SIG-M5 treated with dmso at 0.1 percent for 504 hours (cell line): ENCODE results near the gene GP1BA.

Experiments
- DNase-seq: peaks from one replicate; lab custom pipeline; 2025; ENCODE audit not compliant: unreplicated experiment; lab: John Stamatoyannopoulos, UW

GP1BA gene

DNA sequence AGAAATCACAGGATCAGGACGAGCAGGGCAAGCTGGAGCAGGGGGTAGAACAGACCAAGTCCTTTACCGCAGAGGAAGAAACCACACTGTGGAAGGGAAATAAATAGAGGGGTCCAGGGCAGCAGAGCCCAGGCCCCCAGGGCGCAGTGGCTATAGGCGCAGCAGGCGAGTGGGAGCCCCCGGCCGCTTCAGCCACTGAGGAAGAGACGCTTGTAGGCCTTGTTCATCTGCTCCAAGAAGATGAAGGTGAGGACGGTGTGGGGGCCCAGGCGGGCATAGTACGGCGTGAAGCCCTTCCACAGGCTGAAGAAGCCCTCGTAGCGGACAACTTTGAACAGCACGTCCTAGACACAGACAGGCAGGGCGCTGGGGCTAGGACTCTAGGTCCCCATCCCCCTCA lies 5.5 kb downstream of the GP1BA start:
- DNase-seq = no peak

DNA sequence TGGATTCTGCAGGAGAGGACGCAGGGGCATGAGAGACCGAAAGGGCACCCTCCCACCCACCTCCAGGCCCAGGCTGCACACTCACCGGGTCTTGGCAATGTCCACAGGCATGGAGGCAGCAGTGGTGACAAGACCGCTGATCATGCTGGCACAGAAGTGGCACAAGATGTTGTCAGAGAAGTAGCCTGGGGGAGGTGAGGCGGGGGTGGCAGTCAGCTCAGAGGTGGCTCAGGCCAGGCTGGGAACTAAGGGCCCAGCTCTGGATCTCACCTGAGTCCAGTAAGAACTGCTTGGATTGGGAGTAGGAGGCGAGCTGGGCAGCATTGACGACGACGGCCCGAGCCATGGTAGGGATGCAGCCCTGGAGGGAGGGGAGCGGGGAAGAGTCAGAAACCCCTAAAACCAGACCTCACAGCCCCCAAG lies 6.0 kb downstream of the GP1BA start:
- no peak for DNase-seq

DNA sequence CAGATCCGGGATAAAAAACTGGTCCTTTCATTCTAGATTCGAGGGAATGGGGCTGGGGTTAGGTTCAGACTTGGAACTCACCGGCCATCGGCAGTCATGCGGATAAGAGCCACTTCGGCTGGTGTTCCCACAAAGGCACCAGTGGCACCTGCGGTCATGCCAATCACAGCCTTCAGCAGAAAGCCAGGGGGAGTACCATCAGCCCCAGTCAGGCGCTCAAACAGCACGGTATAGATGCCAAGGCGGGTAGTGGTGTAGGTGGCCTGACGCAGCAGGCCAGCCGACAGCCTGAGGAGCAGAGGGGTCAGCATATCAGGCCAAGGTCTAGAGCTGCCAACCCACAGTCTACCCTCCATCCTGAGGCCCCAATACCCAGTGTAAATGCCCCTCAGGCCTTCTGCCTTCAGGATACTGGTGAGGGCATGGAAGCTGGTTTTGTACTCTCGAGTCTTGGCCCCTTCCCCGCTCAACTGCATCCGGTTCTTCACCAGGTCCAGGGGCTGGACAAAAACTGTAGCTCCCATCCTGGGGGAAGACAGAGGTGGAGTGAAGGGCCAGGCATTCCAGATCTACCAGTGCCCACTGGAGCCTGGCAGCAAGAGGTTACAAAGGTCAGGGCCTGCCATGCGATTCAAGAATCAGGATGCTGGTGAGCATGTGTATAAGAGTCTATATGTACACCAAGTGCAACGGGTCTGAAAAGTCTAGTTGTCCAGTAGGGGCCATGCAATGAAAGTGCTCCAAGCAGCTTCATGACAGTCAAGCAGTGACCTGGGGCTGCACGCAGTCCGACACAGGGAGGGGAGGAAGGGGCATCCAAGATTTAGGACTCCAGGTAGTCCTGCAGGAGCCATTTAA lies 6.8 kb downstream of the GP1BA start:
- no peak for DNase-seq

DNA sequence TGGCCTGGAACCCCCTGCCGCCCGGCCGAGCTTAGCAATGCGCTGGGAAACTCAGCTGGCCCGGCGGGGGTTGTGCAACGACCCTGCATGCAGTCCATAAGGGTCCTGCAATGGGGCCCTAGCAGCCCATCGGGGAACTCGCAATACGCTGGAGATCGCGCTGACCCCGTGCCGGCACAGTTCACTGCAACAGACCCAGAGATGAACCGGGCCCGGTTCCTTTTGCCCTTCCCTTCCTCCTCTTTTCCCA lies 7.4 kb downstream of the GP1BA start:
- no peak for DNase-seq

DNA sequence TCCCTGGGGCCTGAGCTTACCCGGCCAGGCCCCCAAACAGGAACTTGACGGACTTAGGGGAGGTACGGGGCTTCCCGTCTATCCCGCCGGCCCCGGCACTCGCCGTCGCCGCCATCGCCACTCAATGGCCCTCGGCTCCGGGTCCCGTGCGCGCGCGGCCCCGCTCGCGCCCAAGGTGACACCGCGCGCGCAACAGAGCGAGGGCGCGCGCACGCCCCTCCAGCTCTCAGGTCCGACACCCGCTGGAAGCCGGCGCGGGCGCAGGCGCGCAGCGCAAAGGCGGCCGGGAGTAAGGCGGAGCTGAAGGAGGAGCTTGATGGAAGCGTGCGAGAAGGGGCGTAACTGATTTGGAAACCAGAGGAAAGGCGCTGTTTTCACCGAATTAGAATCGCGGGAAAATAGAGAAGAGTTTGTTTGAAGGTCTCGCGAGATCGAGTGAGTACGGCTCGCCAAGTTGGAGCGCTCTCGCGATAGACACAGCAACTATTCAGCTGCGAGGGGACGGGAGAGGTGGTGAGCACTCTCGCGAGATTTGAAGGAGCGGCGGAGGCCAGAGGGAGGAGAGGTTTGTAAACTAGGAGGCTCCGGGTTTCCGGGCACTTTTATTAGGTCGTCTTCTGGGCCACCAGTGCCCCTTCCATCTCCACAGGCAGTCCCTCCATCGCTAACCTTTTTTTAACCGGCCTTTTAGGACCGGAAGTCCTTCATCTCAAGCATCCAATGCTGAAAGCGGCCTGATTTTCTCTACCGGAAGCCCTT lies 7.9 kb downstream of the GP1BA start, which contains the start of the genes RNF167 and SLC25A11:
TSS of gene RNF167 (plus strand) at position 473 of the 759 bp plus-strand sequence. CDS start 642 bp downstream, outside the sequence.
TSS of gene SLC25A11 (minus strand) at position 251 of the 759 bp plus-strand sequence. CDS start at position 115, 136 bp downstream.
- peak; percentile 99 for DNase-seq

DNA sequence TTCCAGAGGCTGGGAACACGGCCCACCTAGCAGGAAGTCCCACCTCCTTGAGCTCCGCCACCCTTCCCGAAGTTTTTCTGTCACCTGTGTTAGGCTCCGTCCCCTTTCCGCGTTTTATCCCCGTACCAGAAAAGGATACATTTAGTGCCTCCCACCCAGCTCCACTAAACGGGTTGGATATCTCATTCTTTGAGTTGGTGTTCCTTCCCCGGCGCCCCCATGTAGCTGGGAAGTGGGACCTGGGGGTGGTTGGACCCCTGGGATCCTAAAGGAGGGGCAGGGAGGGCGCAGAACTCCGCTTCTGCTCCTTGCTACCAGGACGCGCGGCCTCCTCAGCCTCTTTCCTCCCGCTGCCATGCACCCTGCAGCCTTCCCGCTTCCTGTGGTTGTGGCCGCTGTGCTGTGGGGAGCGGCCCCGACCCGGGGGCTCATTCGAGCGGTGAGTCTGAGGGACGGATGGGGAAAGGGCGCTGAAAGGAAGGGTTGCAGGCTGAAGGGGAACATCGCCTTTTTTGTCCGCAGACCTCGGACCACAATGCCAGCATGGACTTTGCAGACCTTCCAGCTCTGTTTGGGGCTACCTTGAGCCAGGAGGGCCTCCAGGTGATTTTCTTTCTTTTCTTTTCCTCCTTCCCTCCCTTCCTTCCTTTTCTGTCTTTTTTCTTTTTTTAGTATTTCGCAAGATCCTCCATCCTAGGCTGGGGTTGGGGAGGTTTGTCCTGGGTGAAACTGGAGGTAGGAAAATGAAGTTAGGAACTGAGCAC lies 8.7 kb downstream of the GP1BA start:
- DNase-seq = no peak

DNA sequence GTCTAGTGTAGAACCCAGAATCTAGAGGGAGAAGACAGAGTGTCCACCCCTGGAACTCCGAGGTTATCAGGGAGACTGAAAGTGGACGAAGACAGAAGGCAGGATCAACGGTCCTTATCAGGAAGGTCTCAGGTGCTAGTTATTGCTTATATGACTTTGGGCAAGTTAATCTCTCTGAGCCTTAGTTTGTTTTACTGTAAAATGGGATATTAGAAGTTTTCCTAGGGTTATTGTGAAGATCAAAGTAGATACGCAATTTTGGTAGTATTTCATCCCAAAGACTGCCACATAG lies 9.2 kb downstream of the GP1BA start:
- no peak for DNase-seq

DNA sequence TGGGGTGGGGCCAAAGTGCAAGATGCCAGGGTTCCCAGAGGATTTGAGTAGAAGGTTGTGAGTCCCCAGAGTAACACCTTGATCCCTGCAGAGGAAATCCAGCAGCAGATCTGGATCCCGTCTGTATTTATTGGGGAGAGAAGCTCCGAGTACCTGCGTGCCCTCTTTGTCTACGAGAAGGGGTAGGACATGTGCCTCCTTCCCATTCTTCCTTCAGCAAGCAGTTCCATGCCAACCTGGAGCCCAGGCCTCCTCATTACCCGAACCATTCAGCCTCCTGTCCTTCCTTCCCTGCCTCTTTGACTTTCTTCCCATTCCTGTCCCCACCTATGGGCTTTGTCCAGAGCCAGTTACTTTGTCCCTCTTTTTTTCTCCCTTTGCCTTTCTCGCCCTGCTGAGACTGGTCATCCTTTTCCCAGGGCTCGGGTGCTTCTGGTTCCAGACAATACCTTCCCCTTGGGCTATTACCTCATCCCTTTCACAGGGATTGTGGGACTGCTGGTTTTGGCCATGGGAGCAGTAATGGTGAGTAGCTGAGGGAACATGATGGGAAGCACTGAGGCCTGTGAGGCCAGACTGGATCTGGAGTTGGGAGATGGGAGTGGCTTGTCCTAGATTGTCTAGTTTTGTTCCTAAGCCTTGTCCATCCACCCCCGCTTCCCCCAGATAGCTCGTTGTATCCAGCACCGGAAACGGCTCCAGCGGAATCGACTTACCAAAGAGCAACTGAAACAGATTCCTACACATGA lies 10.9 kb downstream of the GP1BA start:
- no peak for DNase-seq

DNA sequence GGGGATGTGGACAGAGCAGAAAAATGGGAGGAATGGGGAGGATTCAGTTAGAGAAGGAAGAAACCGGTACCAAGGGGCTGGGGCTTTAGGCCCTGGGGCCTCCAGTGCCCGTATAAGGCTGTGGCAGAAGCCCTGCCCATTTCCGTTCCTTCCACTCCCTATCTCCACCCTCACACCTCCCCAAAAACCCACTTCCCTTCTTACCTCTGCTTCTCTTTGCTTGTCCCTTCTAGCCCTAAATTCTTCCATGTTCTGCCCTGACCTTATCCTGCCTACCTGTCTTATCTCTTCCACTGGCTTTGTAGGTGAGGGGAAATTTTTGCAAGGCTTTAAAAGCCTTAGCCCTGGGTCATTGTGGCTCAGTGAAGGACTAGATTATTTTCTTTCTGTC lies 12.1 kb downstream of the GP1BA start:
- DNase-seq = peak; percentile 79

DNA sequence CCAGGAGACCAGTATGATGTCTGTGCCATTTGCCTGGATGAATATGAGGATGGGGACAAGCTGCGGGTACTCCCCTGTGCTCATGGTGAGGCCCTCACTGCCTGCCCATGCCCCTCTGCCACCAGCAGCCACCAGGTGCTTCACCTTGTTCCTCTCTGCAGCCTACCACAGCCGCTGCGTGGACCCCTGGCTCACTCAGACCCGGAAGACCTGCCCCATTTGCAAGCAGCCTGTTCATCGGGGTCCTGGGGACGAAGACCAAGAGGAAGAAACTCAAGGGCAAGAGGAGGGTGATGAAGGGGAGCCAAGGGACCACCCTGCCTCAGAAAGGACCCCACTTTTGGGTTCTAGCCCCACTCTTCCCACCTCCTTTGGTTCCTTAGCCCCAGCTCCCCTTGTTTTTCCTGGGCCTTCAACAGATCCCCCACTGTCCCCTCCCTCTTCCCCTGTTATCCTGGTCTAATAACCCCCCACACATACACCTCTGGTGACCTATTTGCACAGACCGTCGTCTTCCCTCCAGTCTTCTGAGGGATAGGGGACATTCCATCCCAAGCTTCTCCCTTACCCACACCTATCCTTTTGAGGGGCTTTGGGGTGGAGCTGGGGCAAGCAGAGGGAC lies 12.6 kb downstream of the GP1BA start:
- DNase-seq = no peak

DNA sequence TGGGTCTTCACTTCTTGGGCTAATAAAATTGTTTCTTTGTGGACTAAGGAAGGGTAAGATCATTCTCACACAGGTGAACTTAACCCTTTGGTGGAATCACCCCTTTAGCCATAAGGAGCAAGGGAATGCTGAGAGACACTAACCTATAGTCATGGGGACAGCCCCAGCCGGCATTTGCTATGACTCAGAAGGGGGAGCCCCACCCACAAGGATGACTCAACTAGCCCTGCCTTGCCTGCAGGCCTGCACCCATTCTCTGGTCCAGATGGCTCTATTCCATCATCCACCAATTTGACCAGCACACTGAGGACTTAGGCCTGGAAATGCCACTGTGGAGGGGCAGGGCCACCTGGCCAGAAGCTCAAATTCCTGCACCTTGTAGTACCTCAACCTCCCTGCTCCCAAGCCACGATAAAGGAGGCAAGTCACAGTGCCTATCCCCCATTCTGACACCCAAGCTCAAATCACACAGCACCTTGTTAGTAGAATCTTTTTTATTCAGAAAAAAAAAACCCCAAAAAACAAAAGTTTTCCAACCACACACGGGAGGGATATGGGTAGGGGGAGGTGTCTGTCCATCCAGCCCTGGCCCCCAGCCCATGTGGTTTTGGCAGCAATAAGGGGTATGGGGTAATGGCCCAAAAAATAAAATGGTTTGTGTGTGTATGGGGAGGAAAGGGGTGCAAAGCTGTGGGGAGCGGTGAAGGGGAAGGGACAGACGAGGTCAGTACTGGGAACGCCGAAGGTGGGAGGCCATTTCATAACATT lies 13.3 kb downstream of the GP1BA start:
- DNase-seq = peak; percentile 76

DNA sequence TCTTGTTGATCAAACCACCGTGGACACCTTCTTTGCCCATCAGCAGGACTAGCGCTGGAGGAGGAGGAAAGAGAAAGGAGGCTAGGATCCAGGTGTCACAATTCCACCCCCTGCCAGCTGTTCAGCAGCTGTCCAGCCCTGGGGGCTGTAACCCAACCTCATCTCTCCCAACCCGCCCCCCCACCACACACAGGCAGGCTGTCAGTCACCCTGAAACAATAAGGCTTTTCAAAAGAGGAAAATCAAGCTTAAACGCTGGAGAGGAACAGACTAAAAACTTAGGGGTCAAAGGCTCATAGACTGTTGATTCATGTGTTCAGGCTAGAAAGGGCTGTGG lies 13.8 kb downstream of the GP1BA start:
- DNase-seq = no peak

DNA sequence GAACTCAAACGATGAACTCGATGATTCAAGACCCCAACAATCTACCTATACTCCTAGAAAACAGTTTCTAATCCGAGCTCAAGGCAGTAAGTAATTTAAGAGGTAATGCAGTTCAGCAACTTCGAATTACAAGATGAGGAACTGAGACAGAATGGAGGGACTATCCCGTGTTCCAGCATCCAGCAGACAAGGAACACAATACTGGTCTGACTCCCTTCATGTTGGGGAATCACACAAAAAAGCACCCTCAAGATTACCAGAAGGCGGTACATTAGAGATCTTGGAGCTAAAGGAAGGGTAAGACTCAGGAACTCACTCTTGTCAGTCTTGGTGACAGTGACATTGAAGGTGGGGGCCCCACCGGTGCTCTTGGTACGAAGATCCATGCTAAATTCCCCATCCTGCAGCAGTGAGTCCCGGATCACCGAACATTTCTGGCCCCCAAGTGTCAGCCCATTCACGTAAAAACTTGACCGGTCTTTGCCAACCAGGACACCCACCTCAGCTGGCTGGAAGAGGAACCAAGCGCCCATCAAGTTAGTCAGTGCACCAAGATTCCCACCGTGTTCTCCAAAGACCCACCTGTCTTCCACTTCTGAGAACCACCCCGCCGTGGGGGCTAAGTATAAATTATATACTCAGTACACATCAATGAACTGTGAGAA lies 14.4 kb downstream of the GP1BA start:
- no peak for DNase-seq

DNA sequence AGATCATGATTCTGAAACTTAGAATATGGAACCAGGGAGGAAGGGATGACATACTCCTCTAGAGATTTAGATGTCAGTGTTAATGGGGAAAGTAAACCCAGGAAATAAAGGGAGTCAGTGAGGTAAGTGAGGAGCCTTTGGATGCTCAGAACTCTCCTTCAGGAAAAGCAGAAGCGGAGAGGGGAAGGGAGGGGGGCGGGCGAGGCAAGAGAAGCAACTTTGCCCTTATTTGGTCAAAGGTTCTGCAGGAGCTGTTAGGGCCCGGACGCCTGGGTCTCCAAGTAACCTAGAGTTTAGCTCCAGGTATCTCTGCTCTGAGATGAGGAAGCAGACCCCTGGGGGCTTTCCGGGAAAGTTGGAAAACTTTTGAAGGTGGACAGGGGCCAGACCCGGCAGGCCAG lies 14.9 kb downstream of the GP1BA start:
- peak; percentile 59 for DNase-seq

DNA sequence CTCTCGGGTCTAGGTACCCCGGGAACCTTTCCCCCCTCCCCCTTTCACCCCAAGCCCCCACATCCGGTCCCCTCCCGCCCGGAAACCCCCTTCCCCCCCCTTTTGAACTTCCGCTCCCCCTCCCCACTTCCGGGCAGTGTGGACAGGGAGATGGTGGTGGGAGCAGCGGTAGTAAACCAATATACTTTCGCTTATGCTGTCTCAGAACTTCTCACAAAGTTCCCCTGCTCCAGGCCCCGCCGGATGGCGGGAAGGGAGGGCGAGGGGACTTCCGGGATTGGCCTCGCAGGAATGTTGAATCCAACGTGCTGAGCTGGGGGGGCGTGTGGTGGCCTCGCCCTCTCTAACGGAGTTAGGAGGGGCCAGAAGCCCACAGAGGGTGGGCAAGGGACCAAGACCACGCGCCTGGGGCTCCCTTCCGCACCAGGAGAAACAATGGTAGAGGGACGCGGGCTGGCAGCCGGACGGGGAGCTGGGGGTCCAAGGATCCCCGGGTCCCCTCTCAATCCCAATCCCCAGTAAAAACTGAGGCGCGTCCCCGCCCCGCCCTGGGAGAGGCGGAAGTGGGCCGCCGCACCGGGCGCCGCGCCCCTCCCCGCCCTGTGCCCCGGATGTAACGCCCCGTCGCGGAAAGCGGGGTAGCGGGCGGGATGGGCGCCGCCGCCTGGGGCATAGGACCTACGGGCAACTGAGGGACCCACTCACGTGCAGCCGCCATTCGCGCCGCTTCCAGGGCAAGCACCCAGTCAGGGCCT lies 15.5 kb downstream of the GP1BA start:
- DNase-seq = peak; percentile 57

DNA sequence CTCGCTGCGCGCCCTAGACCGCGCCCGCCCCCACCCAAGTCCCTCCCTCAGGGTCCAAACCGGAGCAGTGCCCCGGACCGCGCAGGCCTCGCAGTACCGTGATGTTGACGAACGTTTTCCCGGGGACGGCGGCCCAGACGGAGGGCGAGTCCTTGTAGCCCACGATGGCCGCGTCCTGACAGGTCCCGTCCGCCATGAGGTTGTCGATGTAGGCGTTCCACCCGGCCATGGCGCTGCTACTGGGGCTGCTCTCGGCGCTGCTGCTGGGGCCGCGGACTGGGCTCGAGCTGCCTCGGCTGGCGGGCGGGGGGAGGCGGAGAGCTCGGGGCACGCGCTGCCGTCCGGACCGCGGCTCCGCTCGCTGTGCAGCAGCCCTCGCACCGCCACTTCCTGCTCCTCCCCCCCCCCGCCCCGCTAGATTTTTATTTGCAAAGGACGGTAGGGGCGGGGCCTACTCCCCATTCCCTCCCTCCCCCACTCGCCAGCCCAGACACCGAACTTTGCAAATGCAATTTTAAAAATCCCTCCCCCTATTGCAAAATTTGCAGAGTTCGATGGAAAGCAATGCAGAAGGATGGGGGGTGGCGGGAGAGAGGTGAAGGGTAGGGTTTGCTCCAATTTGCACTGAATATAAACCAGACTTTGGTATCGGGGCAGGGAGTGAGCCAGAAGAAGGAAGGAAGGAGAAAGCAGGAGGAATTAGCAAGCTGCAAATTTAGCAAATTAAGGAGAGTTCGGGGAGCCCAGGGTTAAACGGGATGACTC lies 16.3 kb downstream of the GP1BA start, which contains the start of gene PFN1:
TSS of gene PFN1 (minus strand) at position 365 of the 765 bp plus-strand sequence. CDS start at position 229, 136 bp downstream.
- DNase-seq = peak; percentile 93

DNA sequence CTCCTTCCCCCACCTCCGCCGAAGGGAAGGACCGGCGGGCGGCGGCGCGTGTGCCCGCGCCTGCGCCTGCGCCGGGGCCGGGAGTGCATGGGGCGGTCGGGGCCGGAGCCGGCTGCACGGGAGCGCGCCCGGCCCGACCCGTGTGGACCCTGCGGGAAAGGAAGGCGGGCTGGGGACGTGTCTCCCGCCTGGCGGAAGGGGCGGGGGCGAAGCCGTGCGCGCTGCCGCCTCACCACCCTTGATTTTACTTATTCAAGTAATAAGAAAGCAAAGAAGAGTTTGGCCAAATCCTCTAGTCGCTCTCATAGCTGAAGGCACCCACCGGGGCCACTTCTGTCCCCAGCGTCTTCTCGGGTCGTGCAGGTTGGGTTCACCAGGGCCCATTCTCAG lies 16.8 kb downstream of the GP1BA start:
- DNase-seq = peak; percentile 84
